Mucosa of gallbladder (tissue), 1 donor: ENCODE results near the gene KCNJ3. TPM values are rescaled to one million over a fixed set of nuclear protein-coding genes. Genes with fewer than 3 reads are reported as not detected.

Experiments used
- DNase-seq: peaks from one replicate; pipeline ENCODE4 v3.0.0-alpha.2; 2020; ENCODE audit warnings: low spot score
- total RNA-seq: library from RNA; stranded (reverse); gene quantifications from one replicate; pipeline ENCODE4 v1.2.1, GENCODE V29; 2021
- donor health status: DM: no; HTN: no; CAD: no.

KCNJ3 gene
- total RNA-seq, 1 donor from 2014 or later, result 5.3 TPM

- no peak for DNase-seq
Observed at GRCh38 chr2:154706660-154707059, 8.2 kb downstream of the KCNJ3 start.

- no peak for DNase-seq
Observed at GRCh38 chr2:154707994-154708575, 9.6 kb downstream of the KCNJ3 start.

DNA sequence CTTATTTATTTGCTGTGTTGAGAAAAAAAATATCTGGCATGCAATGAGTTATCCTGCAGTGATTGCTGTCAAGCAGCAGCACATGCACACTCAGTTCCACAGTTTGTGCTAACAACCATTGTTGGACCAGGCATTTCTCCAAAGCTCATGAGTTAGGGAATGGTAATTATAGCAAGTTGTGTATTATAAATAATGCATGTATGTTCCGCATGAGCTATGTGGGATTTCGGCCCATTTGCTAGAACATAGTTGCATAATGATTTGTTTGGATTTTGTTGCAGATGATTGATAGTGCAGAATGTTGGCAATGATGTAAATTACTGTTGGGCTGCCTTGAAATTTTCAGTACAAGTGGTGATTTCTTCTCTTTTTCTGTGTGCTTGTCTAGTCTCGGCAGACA is 10.7 kb downstream of the KCNJ3 start:
- no peak for DNase-seq

GRCh38 chr2:154710078-154710477 is 11.6 kb downstream of the KCNJ3 start:
- no peak for DNase-seq

DNA sequence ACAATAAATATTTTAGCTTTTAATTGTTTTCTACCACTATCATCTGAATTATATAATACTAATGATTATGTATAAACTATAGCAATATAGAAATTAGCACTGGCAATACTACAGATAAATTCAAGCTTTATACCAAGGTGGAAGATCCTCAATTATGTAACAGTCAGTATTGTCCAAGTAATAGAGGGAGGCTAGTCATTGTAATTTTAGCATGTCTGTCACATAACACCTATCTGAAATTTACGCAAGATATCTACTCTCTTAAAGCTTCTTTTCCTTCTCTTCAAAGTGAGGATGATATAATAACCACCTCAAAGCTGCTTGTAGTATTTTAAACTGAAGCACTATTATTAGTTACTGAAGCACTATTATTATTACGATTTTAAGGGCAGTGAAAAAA is 12.2 kb downstream of the KCNJ3 start:
- no peak for DNase-seq

- no peak for DNase-seq
Observed at GRCh38 chr2:154713675-154714074, 15.2 kb downstream of the KCNJ3 start.

GRCh38 chr2:154720651-154721050 is 22.2 kb downstream of the KCNJ3 start:
- no peak for DNase-seq

- DNase-seq, result no peak
Observed at GRCh38 chr2:154724194-154724797, 25.8 kb downstream of the KCNJ3 start.

GRCh38 chr2:154740361-154740760 is 41.9 kb downstream of the KCNJ3 start:
- DNase-seq, result no peak

DNA sequence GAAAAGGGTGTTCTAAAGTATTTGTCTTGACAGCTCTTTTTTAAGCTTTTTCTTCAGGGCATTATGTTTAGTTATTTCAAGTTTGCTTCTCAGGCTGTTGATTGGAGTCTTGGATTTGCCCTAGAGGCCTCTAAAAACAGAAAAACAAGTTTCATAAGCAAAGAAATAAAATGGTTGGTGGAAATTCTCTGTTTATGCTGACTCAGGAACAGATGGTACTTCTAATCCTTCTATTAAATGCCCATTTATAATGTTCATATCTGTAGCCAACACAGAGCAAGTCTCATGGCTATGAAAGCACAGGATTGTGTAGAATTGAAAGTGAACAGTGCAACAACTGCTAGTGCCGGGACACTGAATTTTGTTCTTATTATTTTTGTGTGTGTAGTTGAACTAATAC is 60.4 kb downstream of the KCNJ3 start:
- no peak for DNase-seq

DNA sequence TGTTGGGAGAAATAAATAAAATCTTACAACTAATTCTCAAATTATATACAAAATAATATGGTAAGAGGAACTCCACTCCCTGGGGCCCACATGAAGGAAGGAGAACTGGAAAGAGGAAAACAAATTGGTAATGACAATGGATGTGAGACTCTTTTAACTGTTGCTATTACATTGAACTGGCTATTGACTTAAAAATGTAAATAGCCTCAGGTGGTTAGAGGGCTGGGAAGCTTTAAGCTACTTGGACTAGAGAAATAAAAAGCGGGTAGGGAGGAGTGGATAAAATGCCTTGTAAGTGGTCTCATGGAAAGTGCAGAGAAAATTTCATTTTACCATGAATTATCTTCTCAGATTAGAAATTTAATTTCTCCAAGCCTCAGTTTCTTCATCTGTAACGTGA is 64.1 kb downstream of the KCNJ3 start:
- DNase-seq, result no peak

DNA sequence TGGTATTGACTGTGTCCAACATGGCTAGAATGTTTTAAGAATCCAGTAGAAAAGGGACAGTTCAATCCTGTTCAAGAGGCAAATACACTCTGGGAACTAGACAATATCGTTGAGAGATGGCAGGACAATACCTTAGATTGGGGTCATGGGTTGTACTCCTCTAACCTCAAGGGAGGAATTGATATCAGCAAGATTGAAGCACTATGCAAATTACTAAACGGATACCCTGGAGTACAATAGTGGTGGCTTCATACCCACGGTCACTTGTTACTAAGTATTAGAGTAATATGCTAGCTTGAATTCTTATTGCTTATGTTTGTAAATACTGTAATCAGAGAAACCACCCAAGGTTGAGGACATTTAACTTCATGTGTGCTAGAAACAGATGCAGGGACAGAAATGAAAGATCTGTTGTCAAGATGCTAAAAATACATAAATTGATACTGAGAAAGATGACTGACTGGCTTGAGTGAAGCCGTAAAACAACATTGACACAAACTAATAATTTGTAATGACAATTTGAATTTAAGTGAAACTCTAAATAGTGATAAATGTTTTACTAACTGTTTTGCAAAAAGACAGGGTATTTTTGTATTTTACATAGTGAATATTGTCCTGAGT is 73.3 kb downstream of the KCNJ3 start:
- no peak for DNase-seq

GRCh38 chr2:154776825-154777224 is 78.3 kb downstream of the KCNJ3 start:
- DNase-seq, result no peak

GRCh38 chr2:154794406-154794805 is 95.9 kb downstream of the KCNJ3 start:
- DNase-seq, result no peak

- no peak for DNase-seq
Observed at GRCh38 chr2:154795651-154796050, 97.2 kb downstream of the KCNJ3 start.

- DNase-seq, result no peak
Observed at GRCh38 chr2:154804451-154804850, 106.0 kb downstream of the KCNJ3 start.

DNA sequence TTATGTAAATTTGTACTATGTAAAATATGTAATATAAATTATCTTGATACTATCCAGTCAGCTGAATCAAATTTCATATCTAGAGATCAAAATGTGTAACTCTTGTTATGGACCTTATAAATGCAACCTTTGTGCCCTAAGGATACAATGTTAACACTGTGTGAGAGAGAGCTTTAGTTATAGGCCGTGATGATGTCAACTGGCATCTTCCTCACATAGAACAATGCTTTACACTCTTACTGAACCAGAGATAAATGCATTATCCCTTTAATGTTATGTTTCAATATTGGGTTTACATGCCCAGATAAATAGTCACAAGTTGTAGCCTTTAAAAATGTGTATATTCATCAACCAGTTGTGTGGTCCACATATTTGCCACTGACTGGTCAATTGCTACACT is 115.1 kb downstream of the KCNJ3 start:
- no peak for DNase-seq

- DNase-seq, result no peak
Observed at GRCh38 chr2:154814856-154815255, 116.4 kb downstream of the KCNJ3 start.

GRCh38 chr2:154825358-154825757 is 126.9 kb downstream of the KCNJ3 start:
- DNase-seq, result no peak

DNA sequence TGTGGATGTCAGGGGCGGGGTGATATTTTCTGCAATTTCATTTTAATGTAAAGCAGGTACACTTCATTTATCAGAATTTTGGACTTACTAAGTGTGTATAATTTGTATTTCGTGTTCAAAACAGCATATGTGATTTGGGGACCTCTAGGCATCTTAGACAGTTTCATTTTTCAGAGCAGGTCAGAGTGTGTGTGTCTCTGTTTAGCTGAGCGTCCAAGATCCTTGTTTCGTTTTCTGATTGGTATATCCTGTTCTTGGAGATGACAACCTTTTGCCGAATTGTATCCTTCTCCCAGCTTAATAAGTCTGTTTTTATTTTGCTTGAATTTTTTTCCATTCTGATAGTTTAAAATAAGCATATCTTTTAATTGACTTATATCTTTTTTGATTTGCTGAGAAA is 128.3 kb downstream of the KCNJ3 start:
- DNase-seq, result no peak

DNA sequence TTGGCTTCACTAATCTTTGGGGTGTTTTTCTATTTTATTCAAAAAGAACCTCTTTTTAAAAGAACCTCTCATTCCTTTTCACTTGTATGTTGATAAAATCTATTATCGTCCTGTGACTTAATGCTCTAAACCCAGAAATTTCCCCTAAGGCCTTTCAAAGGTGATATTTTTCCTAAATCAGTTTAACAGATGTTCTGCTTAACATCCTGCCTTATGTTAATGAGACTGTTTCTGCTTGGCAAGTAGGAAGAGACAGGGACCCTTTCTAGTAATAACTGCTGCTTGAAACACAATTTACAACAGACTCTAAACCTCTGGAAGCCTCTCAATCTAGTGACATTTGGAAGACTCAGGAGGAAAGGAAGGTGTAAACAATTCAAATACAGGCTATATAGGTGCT is 128.8 kb downstream of the KCNJ3 start:
- no peak for DNase-seq

DNA sequence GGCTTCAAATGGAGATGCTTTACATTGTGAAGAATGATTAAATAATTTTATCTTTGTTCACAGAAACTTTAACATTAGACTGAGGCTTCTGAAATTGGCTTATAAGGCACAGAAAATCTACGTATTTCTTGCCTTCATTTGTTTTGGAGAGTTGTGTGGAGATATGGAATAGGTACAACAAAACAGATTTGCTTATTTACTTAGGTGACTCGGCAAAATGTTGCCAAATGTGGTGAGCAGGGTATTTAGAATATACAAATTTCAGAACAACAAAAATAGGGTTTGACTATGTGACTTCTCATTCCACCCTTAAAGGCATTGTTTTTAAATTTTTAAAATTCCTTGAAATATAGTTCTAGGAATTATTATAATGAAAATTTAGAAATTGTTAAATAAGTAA is 134.2 kb downstream of the KCNJ3 start:
- no peak for DNase-seq

DNA sequence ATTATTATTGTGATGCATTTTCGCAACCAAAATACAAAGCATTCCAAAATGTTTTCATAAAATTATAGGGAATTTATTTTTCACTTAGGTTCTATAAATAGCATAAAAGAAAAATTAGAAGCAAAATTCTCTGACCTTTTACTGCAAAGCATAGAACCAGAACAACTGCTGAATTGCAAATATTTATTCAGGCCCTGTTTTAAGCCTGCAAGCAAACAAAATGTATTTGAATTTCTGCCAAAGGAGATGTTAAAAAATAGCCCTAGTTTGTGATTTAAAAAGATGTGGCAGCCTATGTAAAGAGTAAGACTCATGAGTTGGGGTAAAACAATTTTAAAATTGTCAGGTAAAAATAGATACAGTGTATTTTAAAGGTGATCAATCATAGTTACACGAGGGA is 138.1 kb downstream of the KCNJ3 start:
- DNase-seq, result no peak

GRCh38 chr2:154837035-154837434 is 138.5 kb downstream of the KCNJ3 start:
- no peak for DNase-seq
